HCT116 (cell line): ENCODE results near the gene FAM90A1.
"Not testable (repeated sequence)": the region's sequence is repeated elsewhere in the genome, so short reads cannot be mapped to it uniquely, and the experiment has no call there.

Source experiments
- EGR1 ChIP-seq: IDR thresholded peaks from 2 replicates; pipeline ENCODE4 v1.6.1; 2012; ENCODE audit warnings: low read depth
- ELF1 ChIP-seq: IDR thresholded peaks from 2 replicates; pipeline ENCODE4 v1.6.1; 2012; ENCODE audit warnings: low read depth, borderline replicate concordance
- EZH2 ChIP-seq: fragments of 200-600 bp; sonication (generic); IDR thresholded peaks from 2 replicates; pipeline ENCODE4 v1.6.1; 2017; ENCODE audit warnings: antibody characterized with exemption, mixed run types
- POLR2A ChIP-seq: IDR thresholded peaks from 2 replicates; pipeline ENCODE4 v1.7.0; 2011; ENCODE audit warnings: borderline replicate concordance; ENCODE audit not compliant: insufficient read depth, insufficient read length; ENCODE audit errors: extremely low read depth
- REST ChIP-seq: IDR thresholded peaks from 2 replicates; pipeline ENCODE4 v1.6.1; 2012; ENCODE audit warnings: low read depth
- SIN3A ChIP-seq: IDR thresholded peaks from 2 replicates; pipeline ENCODE4 v1.6.1; 2012; ENCODE audit warnings: low read depth
- TF ChIP-seq, protein P1 (sequence below), 3 experiments: fragments of 200-600 bp in 1 of 3; sonication (generic) in 1 of 3; IDR thresholded peaks in 2 of 3; conservative IDR thresholded peaks in 1 of 3; 2 replicates each; pipeline ENCODE4 v1.5.1; 2012 to 2017; ENCODE audit warnings: low read depth in 2 of 3, low read length in 2 of 3, antibody characterized with exemption in 1 of 3, borderline replicate concordance in 1 of 3, control low read depth in 1 of 3, mild to moderate bottlenecking in 1 of 3, mixed read lengths in 1 of 3, mixed run types in 1 of 3, moderate library complexity in 1 of 3; ENCODE audit not compliant: insufficient read depth in 1 of 3

- TF ChIP-seq ELF1, EZH2, POLR2A, EGR1, REST, SIN3A: not testable (repeated sequence)
- TF ChIP-seq, protein P1, sequence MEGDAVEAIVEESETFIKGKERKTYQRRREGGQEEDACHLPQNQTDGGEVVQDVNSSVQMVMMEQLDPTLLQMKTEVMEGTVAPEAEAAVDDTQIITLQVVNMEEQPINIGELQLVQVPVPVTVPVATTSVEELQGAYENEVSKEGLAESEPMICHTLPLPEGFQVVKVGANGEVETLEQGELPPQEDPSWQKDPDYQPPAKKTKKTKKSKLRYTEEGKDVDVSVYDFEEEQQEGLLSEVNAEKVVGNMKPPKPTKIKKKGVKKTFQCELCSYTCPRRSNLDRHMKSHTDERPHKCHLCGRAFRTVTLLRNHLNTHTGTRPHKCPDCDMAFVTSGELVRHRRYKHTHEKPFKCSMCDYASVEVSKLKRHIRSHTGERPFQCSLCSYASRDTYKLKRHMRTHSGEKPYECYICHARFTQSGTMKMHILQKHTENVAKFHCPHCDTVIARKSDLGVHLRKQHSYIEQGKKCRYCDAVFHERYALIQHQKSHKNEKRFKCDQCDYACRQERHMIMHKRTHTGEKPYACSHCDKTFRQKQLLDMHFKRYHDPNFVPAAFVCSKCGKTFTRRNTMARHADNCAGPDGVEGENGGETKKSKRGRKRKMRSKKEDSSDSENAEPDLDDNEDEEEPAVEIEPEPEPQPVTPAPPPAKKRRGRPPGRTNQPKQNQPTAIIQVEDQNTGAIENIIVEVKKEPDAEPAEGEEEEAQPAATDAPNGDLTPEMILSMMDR (IDR thresholded peaks at IDR 0.05 in 2 of 3, conservative IDR thresholded peaks at IDR 0.05 in 1 of 3; ENCODE audit: borderline replicate concordance in 1 of 3, insufficient read depth in 1 of 3, low read depth in 2 of 3, low read length in 2 of 3): not testable (repeated sequence)
Measured at GRCh38 chr12:8224782-8225181, 2.6 kb downstream of the FAM90A1 start.
